Prostate gland (tissue), 2 donors: ENCODE measurements around the gene GAL3ST3.

Source experiments
- POLR2A ChIP-seq: fragments of 450-650 bp; IDR thresholded peaks from one replicate; pipeline ENCODE4 v1.6.1; 2016; ENCODE audit warnings: antibody characterized with exemption, mild to moderate bottlenecking
- TF ChIP-seq, protein P1 (sequence below), 4 experiments: fragments of 200-600 bp in 2 of 4; fragments of 450-650 bp in 2 of 4; sonication (generic) in 2 of 4; IDR thresholded peaks; 1 replicate in 3 of 4; 2 replicates in 1 of 4; pipeline ENCODE4 v1.5.1; 2016 to 2019; ENCODE audit warnings: antibody characterized with exemption in 4 of 4, mild to moderate bottlenecking in 2 of 4, moderate library complexity in 2 of 4

DNA sequence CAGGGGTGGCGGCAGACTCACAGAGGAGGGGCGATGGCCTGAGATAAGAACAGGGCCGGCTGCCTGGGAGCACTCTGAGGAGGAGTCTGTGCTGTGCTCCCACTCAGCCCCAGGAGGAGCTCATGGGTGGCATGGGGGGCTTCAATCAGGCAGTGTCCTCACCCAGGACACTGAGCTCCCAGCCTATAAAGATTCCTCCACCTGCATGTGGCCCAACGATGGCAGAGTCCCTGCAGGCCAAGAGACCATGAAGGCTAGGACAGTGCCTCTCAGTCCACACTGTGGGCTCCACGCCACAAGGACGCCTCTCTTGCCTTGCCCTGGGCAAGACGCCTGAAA lies 35.2 kb downstream of the GAL3ST3 start:
- TF ChIP-seq, protein P1, sequence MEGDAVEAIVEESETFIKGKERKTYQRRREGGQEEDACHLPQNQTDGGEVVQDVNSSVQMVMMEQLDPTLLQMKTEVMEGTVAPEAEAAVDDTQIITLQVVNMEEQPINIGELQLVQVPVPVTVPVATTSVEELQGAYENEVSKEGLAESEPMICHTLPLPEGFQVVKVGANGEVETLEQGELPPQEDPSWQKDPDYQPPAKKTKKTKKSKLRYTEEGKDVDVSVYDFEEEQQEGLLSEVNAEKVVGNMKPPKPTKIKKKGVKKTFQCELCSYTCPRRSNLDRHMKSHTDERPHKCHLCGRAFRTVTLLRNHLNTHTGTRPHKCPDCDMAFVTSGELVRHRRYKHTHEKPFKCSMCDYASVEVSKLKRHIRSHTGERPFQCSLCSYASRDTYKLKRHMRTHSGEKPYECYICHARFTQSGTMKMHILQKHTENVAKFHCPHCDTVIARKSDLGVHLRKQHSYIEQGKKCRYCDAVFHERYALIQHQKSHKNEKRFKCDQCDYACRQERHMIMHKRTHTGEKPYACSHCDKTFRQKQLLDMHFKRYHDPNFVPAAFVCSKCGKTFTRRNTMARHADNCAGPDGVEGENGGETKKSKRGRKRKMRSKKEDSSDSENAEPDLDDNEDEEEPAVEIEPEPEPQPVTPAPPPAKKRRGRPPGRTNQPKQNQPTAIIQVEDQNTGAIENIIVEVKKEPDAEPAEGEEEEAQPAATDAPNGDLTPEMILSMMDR (IDR thresholded peaks at IDR 0.05): no peak
- no peak for TF ChIP-seq POLR2A
